Endodermal cell (in vitro differentiated cells): Measurements from ENCODE around the gene CELF1. TPM values are rescaled to one million over a fixed set of nuclear protein-coding genes. Genes with fewer than 3 reads are reported as not detected.

ENCODE experiments used
- DNase-seq: peaks from one replicate; pipeline ENCODE4 v3.0.0-alpha.2; 2017
- H3K27ac ChIP-seq: 2 replicates; pipeline ENCODE4 v1.5.1; 2013; ENCODE audit warnings: mild to moderate bottlenecking, low read depth, low read length, moderate library complexity
- H3K27me3 ChIP-seq: 2 replicates; pipeline ENCODE4 v1.6.1; 2013; ENCODE audit warnings: mild to moderate bottlenecking, low read length, moderate library complexity; ENCODE audit not compliant: insufficient read depth, control insufficient read depth, poor library complexity, severe bottlenecking
- H3K36me3 ChIP-seq: 2 replicates; pipeline ENCODE4 v1.7.0; 2013; ENCODE audit warnings: mild to moderate bottlenecking, low read length, moderate library complexity; ENCODE audit not compliant: control insufficient read depth, insufficient read depth
- H3K4me1 ChIP-seq: one replicate; pipeline ENCODE4 v1.7.0; 2013; ENCODE audit warnings: low read length; ENCODE audit not compliant: control insufficient read depth, insufficient read depth
- H3K4me3 ChIP-seq: 2 replicates; pipeline ENCODE4 v1.5.1; 2013; ENCODE audit warnings: mild to moderate bottlenecking, low read length, moderate library complexity
- H3K9ac ChIP-seq: 2 replicates; pipeline ENCODE4 v1.6.1; 2013; ENCODE audit warnings: mild to moderate bottlenecking, low read length, moderate library complexity; ENCODE audit not compliant: poor library complexity, severe bottlenecking; ENCODE audit errors: extremely low read depth
- H3K9me3 ChIP-seq: 2 replicates; pipeline ENCODE4 v1.6.1; 2013; ENCODE audit warnings: mild to moderate bottlenecking, low read length, moderate library complexity; ENCODE audit not compliant: control insufficient read depth
- H3K27ac Mint-ChIP-seq: 2 replicates; pipeline ENCODE4 v1.8.0; 2020; ENCODE audit warnings: mixed read lengths
- H3K27me3 Mint-ChIP-seq: 2 replicates; pipeline ENCODE4 v1.8.0; 2021; ENCODE audit warnings: mild to moderate bottlenecking, mixed read lengths; ENCODE audit not compliant: insufficient read depth
- H3K36me3 Mint-ChIP-seq: 2 replicates; pipeline ENCODE4 v1.8.0; 2020; ENCODE audit warnings: low read depth, mixed read lengths
- H3K4me1 Mint-ChIP-seq: 2 replicates; pipeline ENCODE4 v1.8.0; 2020; ENCODE audit warnings: mixed read lengths
- H3K4me3 Mint-ChIP-seq: 2 replicates; pipeline ENCODE4 v1.8.0; 2020; ENCODE audit warnings: mild to moderate bottlenecking, moderate library complexity, mixed read lengths
- H3K9me3 Mint-ChIP-seq: 2 replicates; pipeline ENCODE4 v1.8.0; 2020; ENCODE audit warnings: mild to moderate bottlenecking, mixed read lengths
- WGBS, 2 experiments: methylation state at CpG; one replicate each; pipeline versions ENCODE4 v1.1.5 to v1.1.7; 2013; ENCODE audit warnings: missing lambda C conversion rate in 2 of 2, mixed read lengths in 1 of 2; ENCODE audit not compliant: insufficient coverage in 1 of 2, insufficient read length in 1 of 2; 5-methylcytosine and 5-hydroxymethylcytosine counted together
- total RNA-seq, 2 donors: library from RNA; stranded (reverse); fragmentation: NEBNext Ultra II Directional in 1 of 2; extraction: Animal tissue kit (Norgen Biotek cat#: 25700) in 1 of 2; gene quantifications; 2 replicates in 1 of 2; 3 replicates in 1 of 2; pipeline ENCODE4 v1.2.1, GENCODE V29; 2021
- TF ChIP-seq, protein P1 (sequence below): fragments of 200-600 bp; sonication (generic); conservative IDR thresholded peaks from 2 replicates; pipeline ENCODE4 v1.5.0; 2021; ENCODE audit warnings: antibody characterized with exemption, mild to moderate bottlenecking

CELF1 gene
- total RNA-seq, 2 donors from 2014 or later, result 202 to 205 TPM

DNA sequence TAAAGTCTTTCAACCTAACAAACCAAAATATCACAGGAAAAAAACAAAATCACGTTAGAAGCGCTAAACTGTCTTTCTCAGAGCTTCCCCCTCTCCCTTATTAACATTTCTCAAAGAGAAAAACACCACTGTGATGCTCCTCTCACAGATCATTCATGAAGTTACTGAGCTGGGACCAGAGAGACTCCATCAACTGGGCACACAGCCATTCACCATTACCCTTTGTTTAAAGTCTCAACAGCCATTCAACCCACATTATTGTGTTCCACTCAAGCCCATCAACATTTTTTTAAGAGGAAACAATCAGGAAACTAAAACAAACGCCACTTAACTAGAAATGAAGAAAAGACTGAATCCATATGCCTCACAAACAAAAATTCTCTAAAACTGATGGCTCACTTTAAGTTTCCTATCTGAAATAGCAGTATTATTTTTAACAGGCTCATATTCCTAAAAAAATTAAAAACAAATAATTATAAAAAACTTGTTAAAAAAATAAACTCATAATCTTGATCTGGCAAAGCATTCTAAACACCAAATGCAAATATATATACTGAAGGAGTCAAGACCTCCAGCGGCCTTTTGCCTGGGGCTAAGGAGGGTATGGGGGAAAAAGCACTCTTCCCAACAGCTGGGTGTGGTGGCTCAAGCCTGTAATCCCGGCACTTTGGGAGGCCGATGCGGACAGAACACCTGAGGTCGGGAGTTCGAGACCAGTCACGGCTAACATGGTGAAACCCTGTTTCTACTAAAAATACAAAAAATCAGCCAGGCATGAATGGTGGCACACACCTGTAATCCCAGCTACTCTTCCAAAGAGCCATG, 14.0 kb downstream of the CELF1 start:
- H3K4me3 ChIP-seq, result no peak overlapping the region
- peak overlapping the region; percentile 67 for H3K27ac Mint-ChIP-seq
- H3K36me3 ChIP-seq, result peaks cover 36% of the 10 kb centered on the region
- no peaks in the 10 kb centered on the region for H3K9me3 ChIP-seq
- H3K27ac ChIP-seq, result no peak overlapping the region
- H3K9me3 Mint-ChIP-seq, result no peaks in the 10 kb centered on the region
- peaks cover 12% of the 10 kb centered on the region for H3K4me1 Mint-ChIP-seq
- DNase-seq, result no peak
- no peaks in the 10 kb centered on the region for H3K4me1 ChIP-seq
- TF ChIP-seq, protein P1, sequence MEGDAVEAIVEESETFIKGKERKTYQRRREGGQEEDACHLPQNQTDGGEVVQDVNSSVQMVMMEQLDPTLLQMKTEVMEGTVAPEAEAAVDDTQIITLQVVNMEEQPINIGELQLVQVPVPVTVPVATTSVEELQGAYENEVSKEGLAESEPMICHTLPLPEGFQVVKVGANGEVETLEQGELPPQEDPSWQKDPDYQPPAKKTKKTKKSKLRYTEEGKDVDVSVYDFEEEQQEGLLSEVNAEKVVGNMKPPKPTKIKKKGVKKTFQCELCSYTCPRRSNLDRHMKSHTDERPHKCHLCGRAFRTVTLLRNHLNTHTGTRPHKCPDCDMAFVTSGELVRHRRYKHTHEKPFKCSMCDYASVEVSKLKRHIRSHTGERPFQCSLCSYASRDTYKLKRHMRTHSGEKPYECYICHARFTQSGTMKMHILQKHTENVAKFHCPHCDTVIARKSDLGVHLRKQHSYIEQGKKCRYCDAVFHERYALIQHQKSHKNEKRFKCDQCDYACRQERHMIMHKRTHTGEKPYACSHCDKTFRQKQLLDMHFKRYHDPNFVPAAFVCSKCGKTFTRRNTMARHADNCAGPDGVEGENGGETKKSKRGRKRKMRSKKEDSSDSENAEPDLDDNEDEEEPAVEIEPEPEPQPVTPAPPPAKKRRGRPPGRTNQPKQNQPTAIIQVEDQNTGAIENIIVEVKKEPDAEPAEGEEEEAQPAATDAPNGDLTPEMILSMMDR, result no peak
- WGBS, 2 experiments, result 92 to 95% methylated on average over 10 of the region's 10 CpGs
- no peaks in the 10 kb centered on the region for H3K27me3 ChIP-seq
- H3K9ac ChIP-seq, result no peak overlapping the region
- H3K27me3 Mint-ChIP-seq, result no peaks in the 10 kb centered on the region
- H3K4me3 Mint-ChIP-seq, result no peak overlapping the region
- peaks cover 36% of the 10 kb centered on the region for H3K36me3 Mint-ChIP-seq

DNA sequence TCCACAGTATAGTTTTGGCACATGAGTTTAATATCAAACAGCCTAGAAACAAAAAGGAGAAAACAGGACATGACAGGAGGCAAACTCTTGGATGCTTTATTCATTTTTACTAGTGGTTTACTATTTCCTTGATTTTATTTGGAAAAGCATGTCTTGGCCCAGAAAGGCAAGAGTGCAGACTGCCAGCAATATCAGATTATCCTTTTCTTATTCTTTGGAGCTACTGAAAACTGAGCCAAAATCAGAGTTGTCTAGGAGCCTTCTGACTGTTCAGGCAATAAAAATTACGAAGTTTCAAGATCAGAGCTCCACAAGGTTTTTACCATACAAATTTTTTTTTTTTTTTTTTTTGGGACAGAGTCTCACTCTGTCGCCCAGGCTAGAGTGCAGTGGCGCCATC, 16.0 kb downstream of the CELF1 start:
- Mint-ChIP-seq H3K36me3 (peaks cover 36% of the 10 kb centered on the region), H3K27me3 (no peaks in the 10 kb centered on the region), H3K4me3 (no peak overlapping the region), H3K9me3 (no peaks in the 10 kb centered on the region), H3K27ac (no peak overlapping the region), H3K4me1 (peaks cover 12% of the 10 kb centered on the region)
- H3K4me1 ChIP-seq, result no peaks in the 10 kb centered on the region
- no peak overlapping the region for H3K27ac ChIP-seq
- H3K4me3 ChIP-seq, result no peak overlapping the region
- no peaks in the 10 kb centered on the region for H3K27me3 ChIP-seq
- no peak overlapping the region for H3K9ac ChIP-seq
- WGBS, 2 experiments, result 80 to 98% methylated on average over 1 to 2 of the region's 3 CpGs
- peaks cover 42% of the 10 kb centered on the region for H3K36me3 ChIP-seq
- TF ChIP-seq, protein P1, result no peak
- H3K9me3 ChIP-seq, result no peaks in the 10 kb centered on the region
- no peak for DNase-seq

DNA sequence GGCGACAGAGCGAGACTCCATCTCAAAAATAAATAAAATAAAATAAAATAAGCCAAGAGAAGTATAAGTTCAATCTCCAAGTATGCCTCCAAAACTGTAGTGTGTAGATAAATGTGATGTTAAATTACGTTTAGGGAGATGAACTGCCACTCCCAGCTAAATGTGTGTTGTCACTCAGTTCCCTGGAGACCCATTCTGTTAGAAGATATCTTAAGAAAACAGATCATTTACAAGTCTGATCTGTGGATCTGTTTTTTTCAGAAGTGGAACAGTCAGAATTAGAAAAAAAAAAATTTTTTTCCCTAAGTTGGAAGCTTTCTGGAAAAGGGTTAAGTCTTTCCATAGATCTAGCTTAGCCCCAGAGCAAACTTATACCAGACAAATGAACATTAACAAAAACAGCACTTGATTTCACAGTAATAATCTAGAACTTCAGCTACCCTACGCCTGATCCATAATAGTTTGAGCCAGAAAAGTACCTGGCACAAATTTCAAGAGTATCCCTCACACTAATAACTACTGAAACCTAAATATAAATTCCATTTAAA, 18.2 kb downstream of the CELF1 start:
- H3K4me3 ChIP-seq, result no peak overlapping the region
- Mint-ChIP-seq H3K4me1 (peaks cover 9% of the 10 kb centered on the region), H3K36me3 (peaks cover 25% of the 10 kb centered on the region), H3K27me3 (no peaks in the 10 kb centered on the region), H3K4me3 (no peak overlapping the region), H3K9me3 (no peaks in the 10 kb centered on the region), H3K27ac (no peak overlapping the region)
- DNase-seq, result no peak
- no peak overlapping the region for H3K27ac ChIP-seq
- 97 to 100% methylated on average over 1 to 3 of the region's 4 CpGs for WGBS, 2 experiments
- no peaks in the 10 kb centered on the region for H3K27me3 ChIP-seq
- TF ChIP-seq, protein P1, result no peak
- no peak overlapping the region for H3K9ac ChIP-seq
- H3K4me1 ChIP-seq, result no peaks in the 10 kb centered on the region
- H3K36me3 ChIP-seq, result peaks cover 52% of the 10 kb centered on the region
- no peaks in the 10 kb centered on the region for H3K9me3 ChIP-seq
